ENCODE measurements around the gene ASS1.

GRCh38 chr9:130452835-130453234, 8.1 kb downstream of the ASS1 start:
- TF ChIP-seq CTCF (IDR thresholded peaks at IDR 0.05), result no peak
- no peak for TF ChIP-seq EZH2 (IDR thresholded peaks at IDR 0.05)

Data from neural progenitor cell (in vitro differentiated cells).